K562 (cell line): ENCODE measurements around the gene PRAME. TPM values are rescaled to one million over a fixed set of nuclear protein-coding genes. Genes with fewer than 3 reads are reported as not detected.

Source experiments
- ELF1 ChIP-seq: fragments of 200-800 bp; sonication (Bioruptor generic); IDR thresholded peaks from 2 replicates; pipeline ENCODE4 v1.6.1; 2016; ENCODE audit warnings: missing genetic modification characterization, missing compliant biosample characterization
- KAT2B ChIP-seq: IDR thresholded peaks from one replicate; pipeline ENCODE4 v1.6.1; 2012; ENCODE audit warnings: low read depth, mild to moderate bottlenecking, control low read depth, inconsistent platforms, low read length, moderate library complexity
- MED1 ChIP-seq: sonication (generic); formaldehyde crosslinking; IDR thresholded peaks from 2 replicates; pipeline ENCODE4 v1.8.1; 2023; ENCODE audit warnings: missing genetic modification reagents, borderline replicate concordance
- MIER1 ChIP-seq: fragments of 450-650 bp; IDR thresholded peaks from 2 replicates; pipeline ENCODE4 v1.6.1; 2016; ENCODE audit warnings: antibody characterized with exemption, mild to moderate bottlenecking, low read depth
- NFIX ChIP-seq: fragments of 250-450 bp; sonication (Bioruptor Pico); IDR thresholded peaks from 2 replicates; pipeline ENCODE4 v1.4.0; 2020; ENCODE audit warnings: low read depth, mild to moderate bottlenecking, moderate library complexity
- NFRKB ChIP-seq: fragments of 450-650 bp; IDR thresholded peaks from 2 replicates; pipeline ENCODE4 v1.6.1; 2016; ENCODE audit warnings: low read depth
- NONO ChIP-seq, 2 experiments: fragments of 200-400 bp in 1 of 2; fragments of 450-650 bp in 1 of 2; formaldehyde crosslinking in 1 of 2; IDR thresholded peaks; 2 replicates each; pipeline ENCODE4 v1.6.1; 2017; ENCODE audit warnings: low read depth in 2 of 2, mild to moderate bottlenecking in 2 of 2, moderate library complexity in 2 of 2, low read length in 1 of 2
- POLR2AphosphoS5 ChIP-seq: IDR thresholded peaks from 2 replicates; pipeline ENCODE4 v1.6.1; 2011; ENCODE audit warnings: mild to moderate bottlenecking, low read depth, low read length, moderate library complexity; ENCODE audit not compliant: control insufficient read depth, insufficient read depth
- SMC3 ChIP-seq: conservative IDR thresholded peaks from 2 replicates; pipeline ENCODE4 v1.6.1; 2011; ENCODE audit warnings: low read depth, low read length, improper control_type of control experiment; ENCODE audit not compliant: insufficient read depth
- ZC3H4 ChIP-seq: sonication (generic); formaldehyde crosslinking; IDR thresholded peaks from 2 replicates; pipeline ENCODE4 v1.9.0; 2021; ENCODE audit warnings: missing genetic modification reagents, borderline replicate concordance
- polyA plus RNA-seq, 8 experiments: library from polyadenylated mRNA; depleted of rRNA in 4 of 8; stranded (reverse) in 5 of 8; unstranded in 3 of 8; fragments of >200 nt; fragmentation: Nextera tagmentation in 2 of 8; fragmentation: Illumina TruSeq in 1 of 8; extraction: Ambion mirVana in 2 of 8; extraction: Trizol in 1 of 8; gene quantifications; 2 replicates each; pipeline versions ENCODE4 v1.2.1 to v1.2.3, GENCODE V29; 2011 to 2014; ENCODE audit warnings: inconsistent platforms in 1 of 8, missing spikeins in 1 of 8
- total RNA-seq, 7 experiments: library from RNA; depleted of rRNA in 6 of 7; stranded (reverse); fragments of >200 nt in 6 of 7; fragmentation: Illumina TruSeq in 2 of 7; extraction: Trizol in 2 of 7; gene quantifications; 2 replicates each; pipeline versions ENCODE4 v1.2.1 to v1.2.3, GENCODE V29; 2011 to 2021; ENCODE audit warnings: low replicate concordance in 1 of 7
- TF ChIP-seq, protein P1 (sequence below): fragments of 200-600 bp; sonication (generic); IDR thresholded peaks from one replicate; pipeline ENCODE4 v1.6.1; 2012; ENCODE audit warnings: mild to moderate bottlenecking, low read depth, low read length, inconsistent platforms
- TF ChIP-seq, protein P2 (sequence below): fragments of 250-450 bp; sonication (Bioruptor Pico); IDR thresholded peaks from 2 replicates; pipeline ENCODE4 v1.8.0; 2022; ENCODE audit warnings: moderate library complexity, mild to moderate bottlenecking, inconsistent platforms
- TF ChIP-seq, protein P3 (sequence below), 2 experiments: fragments of 250-450 bp in 1 of 2; fragments of 450-650 bp in 1 of 2; sonication (Bioruptor Pico) in 1 of 2; IDR thresholded peaks; 2 replicates each; pipeline versions ENCODE4 v1.6.1 to v1.8.0; 2016 to 2021; ENCODE audit warnings: mild to moderate bottlenecking in 2 of 2, moderate library complexity in 2 of 2, missing compliant biosample characterization in 1 of 2, missing genetic modification characterization in 1 of 2

Gene PRAME
- total and polyA plus RNA-seq, 9 of the 15 experiments (the other 6 are each of a cell fraction or from before 2014, with no cell fraction given): 662 to 2,141 (median 1,142) TPM

DNA sequence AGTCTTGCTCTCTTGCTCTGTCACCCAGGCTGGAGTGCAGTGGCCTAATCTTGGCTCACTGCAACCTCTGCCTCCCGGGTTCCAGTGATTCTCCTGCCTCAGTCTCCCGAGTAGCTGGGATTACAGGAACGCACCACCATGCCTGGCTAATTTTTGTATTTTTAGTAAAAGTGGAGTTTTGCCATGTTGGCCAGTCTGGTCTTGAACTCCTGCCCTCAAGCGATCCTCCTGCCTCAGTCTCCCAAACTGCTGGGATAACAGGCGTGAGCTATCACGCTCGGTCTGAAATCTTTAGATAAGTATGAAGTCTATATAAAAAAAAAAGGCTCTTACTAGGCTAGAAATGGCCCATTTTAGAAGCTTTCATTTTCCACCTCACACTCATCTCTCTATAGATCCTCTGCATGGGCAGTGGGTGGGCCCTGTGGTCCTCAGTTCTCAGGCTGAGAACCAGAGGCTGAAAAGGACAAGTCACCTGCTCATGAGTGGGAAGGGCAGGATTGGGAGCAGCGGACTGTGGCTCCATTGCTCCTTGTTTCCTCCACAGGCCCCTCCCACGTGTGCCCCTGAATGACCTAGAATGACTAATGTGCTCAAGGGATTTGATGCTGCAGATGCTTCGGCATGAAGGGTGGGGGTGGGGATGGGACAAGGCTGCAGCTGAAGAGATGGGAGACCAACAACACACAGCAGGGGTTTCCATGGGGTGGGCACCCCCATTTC lies 19.8 kb upstream of the PRAME start (continued):
- TF ChIP-seq, protein P1, sequence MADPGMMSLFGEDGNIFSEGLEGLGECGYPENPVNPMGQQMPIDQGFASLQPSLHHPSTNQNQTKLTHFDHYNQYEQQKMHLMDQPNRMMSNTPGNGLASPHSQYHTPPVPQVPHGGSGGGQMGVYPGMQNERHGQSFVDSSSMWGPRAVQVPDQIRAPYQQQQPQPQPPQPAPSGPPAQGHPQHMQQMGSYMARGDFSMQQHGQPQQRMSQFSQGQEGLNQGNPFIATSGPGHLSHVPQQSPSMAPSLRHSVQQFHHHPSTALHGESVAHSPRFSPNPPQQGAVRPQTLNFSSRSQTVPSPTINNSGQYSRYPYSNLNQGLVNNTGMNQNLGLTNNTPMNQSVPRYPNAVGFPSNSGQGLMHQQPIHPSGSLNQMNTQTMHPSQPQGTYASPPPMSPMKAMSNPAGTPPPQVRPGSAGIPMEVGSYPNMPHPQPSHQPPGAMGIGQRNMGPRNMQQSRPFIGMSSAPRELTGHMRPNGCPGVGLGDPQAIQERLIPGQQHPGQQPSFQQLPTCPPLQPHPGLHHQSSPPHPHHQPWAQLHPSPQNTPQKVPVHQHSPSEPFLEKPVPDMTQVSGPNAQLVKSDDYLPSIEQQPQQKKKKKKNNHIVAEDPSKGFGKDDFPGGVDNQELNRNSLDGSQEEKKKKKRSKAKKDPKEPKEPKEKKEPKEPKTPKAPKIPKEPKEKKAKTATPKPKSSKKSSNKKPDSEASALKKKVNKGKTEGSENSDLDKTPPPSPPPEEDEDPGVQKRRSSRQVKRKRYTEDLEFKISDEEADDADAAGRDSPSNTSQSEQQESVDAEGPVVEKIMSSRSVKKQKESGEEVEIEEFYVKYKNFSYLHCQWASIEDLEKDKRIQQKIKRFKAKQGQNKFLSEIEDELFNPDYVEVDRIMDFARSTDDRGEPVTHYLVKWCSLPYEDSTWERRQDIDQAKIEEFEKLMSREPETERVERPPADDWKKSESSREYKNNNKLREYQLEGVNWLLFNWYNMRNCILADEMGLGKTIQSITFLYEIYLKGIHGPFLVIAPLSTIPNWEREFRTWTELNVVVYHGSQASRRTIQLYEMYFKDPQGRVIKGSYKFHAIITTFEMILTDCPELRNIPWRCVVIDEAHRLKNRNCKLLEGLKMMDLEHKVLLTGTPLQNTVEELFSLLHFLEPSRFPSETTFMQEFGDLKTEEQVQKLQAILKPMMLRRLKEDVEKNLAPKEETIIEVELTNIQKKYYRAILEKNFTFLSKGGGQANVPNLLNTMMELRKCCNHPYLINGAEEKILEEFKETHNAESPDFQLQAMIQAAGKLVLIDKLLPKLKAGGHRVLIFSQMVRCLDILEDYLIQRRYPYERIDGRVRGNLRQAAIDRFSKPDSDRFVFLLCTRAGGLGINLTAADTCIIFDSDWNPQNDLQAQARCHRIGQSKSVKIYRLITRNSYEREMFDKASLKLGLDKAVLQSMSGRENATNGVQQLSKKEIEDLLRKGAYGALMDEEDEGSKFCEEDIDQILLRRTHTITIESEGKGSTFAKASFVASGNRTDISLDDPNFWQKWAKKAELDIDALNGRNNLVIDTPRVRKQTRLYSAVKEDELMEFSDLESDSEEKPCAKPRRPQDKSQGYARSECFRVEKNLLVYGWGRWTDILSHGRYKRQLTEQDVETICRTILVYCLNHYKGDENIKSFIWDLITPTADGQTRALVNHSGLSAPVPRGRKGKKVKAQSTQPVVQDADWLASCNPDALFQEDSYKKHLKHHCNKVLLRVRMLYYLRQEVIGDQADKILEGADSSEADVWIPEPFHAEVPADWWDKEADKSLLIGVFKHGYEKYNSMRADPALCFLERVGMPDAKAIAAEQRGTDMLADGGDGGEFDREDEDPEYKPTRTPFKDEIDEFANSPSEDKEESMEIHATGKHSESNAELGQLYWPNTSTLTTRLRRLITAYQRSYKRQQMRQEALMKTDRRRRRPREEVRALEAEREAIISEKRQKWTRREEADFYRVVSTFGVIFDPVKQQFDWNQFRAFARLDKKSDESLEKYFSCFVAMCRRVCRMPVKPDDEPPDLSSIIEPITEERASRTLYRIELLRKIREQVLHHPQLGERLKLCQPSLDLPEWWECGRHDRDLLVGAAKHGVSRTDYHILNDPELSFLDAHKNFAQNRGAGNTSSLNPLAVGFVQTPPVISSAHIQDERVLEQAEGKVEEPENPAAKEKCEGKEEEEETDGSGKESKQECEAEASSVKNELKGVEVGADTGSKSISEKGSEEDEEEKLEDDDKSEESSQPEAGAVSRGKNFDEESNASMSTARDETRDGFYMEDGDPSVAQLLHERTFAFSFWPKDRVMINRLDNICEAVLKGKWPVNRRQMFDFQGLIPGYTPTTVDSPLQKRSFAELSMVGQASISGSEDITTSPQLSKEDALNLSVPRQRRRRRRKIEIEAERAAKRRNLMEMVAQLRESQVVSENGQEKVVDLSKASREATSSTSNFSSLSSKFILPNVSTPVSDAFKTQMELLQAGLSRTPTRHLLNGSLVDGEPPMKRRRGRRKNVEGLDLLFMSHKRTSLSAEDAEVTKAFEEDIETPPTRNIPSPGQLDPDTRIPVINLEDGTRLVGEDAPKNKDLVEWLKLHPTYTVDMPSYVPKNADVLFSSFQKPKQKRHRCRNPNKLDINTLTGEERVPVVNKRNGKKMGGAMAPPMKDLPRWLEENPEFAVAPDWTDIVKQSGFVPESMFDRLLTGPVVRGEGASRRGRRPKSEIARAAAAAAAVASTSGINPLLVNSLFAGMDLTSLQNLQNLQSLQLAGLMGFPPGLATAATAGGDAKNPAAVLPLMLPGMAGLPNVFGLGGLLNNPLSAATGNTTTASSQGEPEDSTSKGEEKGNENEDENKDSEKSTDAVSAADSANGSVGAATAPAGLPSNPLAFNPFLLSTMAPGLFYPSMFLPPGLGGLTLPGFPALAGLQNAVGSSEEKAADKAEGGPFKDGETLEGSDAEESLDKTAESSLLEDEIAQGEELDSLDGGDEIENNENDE: no peak
- TF ChIP-seq, protein P2, sequence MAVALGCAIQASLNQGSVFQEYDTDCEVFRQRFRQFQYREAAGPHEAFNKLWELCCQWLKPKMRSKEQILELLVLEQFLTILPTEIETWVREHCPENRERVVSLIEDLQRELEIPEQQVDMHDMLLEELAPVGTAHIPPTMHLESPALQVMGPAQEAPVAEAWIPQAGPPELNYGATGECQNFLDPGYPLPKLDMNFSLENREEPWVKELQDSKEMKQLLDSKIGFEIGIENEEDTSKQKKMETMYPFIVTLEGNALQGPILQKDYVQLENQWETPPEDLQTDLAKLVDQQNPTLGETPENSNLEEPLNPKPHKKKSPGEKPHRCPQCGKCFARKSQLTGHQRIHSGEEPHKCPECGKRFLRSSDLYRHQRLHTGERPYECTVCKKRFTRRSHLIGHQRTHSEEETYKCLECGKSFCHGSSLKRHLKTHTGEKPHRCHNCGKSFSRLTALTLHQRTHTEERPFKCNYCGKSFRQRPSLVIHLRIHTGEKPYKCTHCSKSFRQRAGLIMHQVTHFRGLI (CRISPR knock-in tag): 0 out of 2 replicates have a peak, but pooled peaks have one; percentile 33
- no peak for TF ChIP-seq MIER1
- TF ChIP-seq MED1 (CRISPR knock-in tag): 0 out of 2 replicates have a peak, but pooled peaks have one; percentile 13
- TF ChIP-seq ELF1 (tag): no peak
- no peak for TF ChIP-seq NONO (IDR thresholded peaks at IDR 0.05; ENCODE audit: low read depth in 2 of 2, low read length in 1 of 2)
- no peak for TF ChIP-seq NFIX (CRISPR knock-in tag)
- no peak for TF ChIP-seq SMC3
- TF ChIP-seq KAT2B: no peak
- no peak for TF ChIP-seq POLR2AphosphoS5
- no peak for TF ChIP-seq ZC3H4
- no peak for TF ChIP-seq NFRKB
- TF ChIP-seq, protein P3, sequence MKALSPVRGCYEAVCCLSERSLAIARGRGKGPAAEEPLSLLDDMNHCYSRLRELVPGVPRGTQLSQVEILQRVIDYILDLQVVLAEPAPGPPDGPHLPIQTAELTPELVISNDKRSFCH (CRISPR knock-in tag; IDR thresholded peaks at IDR 0.05): no peak; the same call in 1 of the 2 replicates
- TF ChIP-seq, protein P3 (tag; IDR thresholded peaks at IDR 0.05): no peak
